ENCODE measurements around the gene CACFD1. TPM values are rescaled to one million over a fixed set of nuclear protein-coding genes. Genes with fewer than 3 reads are reported as not detected.

Gene CACFD1
- total RNA-seq, 1 experiment from 2014 or later: 27.0 TPM

DNA sequence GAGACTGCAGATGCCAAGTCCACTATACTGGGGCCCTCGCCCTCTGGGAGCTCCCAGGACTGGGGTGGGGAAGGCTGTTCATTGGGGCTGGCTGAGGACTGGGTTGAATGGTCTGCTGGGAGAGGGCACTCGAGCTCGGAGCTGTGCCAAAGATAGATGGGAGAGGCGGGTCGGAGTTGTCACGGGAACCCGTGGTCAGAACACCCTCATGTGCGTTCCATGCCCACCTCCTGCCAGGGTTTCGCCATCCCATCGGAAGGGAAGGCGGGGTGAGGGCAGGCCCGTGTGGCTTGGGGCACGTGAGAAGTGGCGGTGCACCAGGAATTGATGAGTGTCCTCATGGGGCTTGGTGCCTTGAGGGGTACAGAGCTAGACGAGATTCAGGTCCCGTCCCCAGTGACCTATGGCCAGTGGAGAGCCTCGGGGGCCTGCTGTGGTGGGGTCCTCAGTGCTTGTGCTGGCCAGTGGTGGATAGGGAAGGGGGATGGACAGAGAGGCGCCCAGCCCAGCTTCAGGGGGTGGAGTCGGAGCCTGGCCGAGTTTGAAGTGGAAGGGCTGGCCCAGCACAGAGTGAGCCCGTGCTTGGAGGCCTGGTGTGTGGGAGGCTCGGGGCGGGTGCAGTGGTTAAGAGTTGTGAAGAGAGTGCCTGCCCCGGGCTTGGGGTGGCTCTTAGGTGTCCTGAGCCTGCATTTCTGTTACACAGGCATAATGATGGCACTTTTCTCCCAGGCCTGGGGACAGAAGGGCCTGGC, 4.3 kb downstream of the CACFD1 start:
- H3K27me3 Mint-ChIP-seq (ENCODE audit: insufficient read depth, unreplicated experiment): no peaks in the 10 kb centered on the region
- intact Hi-C loops (cut with micrococcal nuclease; ENCODE audit: unreplicated experiment): no loop called here
- H3K4me3 ChIP-seq (ENCODE audit: low read depth, low read length): no peak overlapping the region
- H3K27ac Mint-ChIP-seq (ENCODE audit: unreplicated experiment): no peak overlapping the region
- no peaks in the 10 kb centered on the region; the same call in 1 of the 2 replicates for H3K36me3 ChIP-seq (ENCODE audit: control insufficient read depth, insufficient read depth, low read length)
- peaks cover 12% of the 10 kb centered on the region for H3K4me1 ChIP-seq
- POLR2A ChIA-PET: no interaction called here
- BruUV-seq (replicated peaks): no TSS peak
- TF ChIP-seq CTCF (IDR thresholded peaks at IDR 0.05; ENCODE audit: insufficient read depth in 1 of 2, low read depth in 1 of 2, low read length in 1 of 2, severe bottlenecking in 1 of 2, unreplicated experiment in 1 of 2): no peak
- CTCF ChIA-PET: interaction anchor here (1.0 kb wide), 1 partner anchor 63 kb away, joined by 3 read pairs; no protein-coding TSS in a partner anchor
- H3K4me1 Mint-ChIP-seq (ENCODE audit: low read depth, unreplicated experiment): no peaks in the 10 kb centered on the region
- H3K36me3 Mint-ChIP-seq (ENCODE audit: insufficient read depth, unreplicated experiment): peaks cover 25% of the 10 kb centered on the region
- no peak overlapping the region for H3K4me3 Mint-ChIP-seq (ENCODE audit: unreplicated experiment)
- no peaks in the 10 kb centered on the region for H3K9me3 Mint-ChIP-seq (ENCODE audit: unreplicated experiment)
- DNase-seq: no peak
- H3K27me3 ChIP-seq (replicated peaks; ENCODE audit: control insufficient read depth, insufficient read depth, low read length): no peaks in the 10 kb centered on the region
- H3K9me3 ChIP-seq: no peaks in the 10 kb centered on the region

DNA sequence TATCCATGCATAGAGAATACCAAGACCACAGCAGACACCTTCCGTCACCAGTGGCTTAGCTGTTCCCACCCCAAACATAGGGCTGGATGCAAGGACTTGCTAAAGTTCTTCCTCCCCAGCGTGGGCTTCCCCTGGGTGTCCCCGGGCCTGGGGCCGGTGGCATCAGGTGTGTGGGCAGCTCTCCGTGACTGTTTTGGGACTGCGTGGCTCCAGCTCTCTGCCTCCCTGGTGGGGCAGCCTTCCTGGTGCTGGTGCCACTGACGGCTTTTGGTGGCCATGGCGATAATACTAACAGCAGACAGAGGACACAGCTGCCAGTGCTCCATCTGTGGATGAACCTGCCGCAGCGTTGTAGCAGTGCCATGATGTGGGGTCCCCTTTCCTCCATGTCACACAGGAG, 4.9 kb downstream of the CACFD1 start:
- DNase-seq: no peak
- ChIA-PET POLR2A (no interaction called here), CTCF (no interaction called here)
- TF ChIP-seq CTCF (IDR thresholded peaks at IDR 0.05; ENCODE audit: insufficient read depth in 1 of 2, low read depth in 1 of 2, low read length in 1 of 2, severe bottlenecking in 1 of 2, unreplicated experiment in 1 of 2): no peak
- no peaks in the 10 kb centered on the region; the same call in 1 of the 2 replicates for H3K36me3 ChIP-seq (ENCODE audit: control insufficient read depth, insufficient read depth, low read length)
- Mint-ChIP-seq H3K27ac (ENCODE audit: unreplicated experiment) (no peak overlapping the region), H3K4me3 (ENCODE audit: unreplicated experiment) (no peak overlapping the region), H3K36me3 (ENCODE audit: insufficient read depth, unreplicated experiment) (peaks cover 24% of the 10 kb centered on the region), H3K9me3 (ENCODE audit: unreplicated experiment) (no peaks in the 10 kb centered on the region), H3K27me3 (ENCODE audit: insufficient read depth, unreplicated experiment) (no peaks in the 10 kb centered on the region), H3K4me1 (ENCODE audit: low read depth, unreplicated experiment) (no peaks in the 10 kb centered on the region)
- H3K4me1 ChIP-seq: peaks cover 12% of the 10 kb centered on the region
- no peaks in the 10 kb centered on the region for H3K27me3 ChIP-seq (replicated peaks; ENCODE audit: control insufficient read depth, insufficient read depth, low read length)
- H3K4me3 ChIP-seq (ENCODE audit: low read depth, low read length): no peak overlapping the region
- no peaks in the 10 kb centered on the region for H3K9me3 ChIP-seq
- intact Hi-C loops (cut with micrococcal nuclease; ENCODE audit: unreplicated experiment): no loop called here
- BruUV-seq (replicated peaks): no TSS peak

DNA sequence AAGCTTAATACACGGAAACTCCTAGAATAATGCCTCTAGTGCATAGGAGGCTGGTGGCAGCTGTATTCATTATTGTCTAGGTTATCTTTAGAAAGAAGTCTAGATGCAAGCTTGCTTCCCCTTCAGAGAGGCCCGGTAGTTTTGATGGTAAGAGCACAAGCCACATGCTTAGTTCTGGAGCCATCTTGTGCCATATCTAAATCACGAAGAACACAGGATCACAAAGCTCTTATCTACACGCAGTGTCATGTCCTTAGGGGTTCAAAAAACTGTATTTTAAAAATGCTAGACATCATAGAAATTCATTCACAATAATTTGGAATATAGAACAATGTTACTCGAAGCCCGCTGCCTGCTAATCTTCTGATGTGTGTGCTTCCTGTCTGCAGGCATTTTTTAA, 6.2 kb downstream of the CACFD1 start:
- no peaks in the 10 kb centered on the region; the same call in 1 of the 2 replicates for H3K36me3 ChIP-seq (ENCODE audit: control insufficient read depth, insufficient read depth, low read length)
- no peaks in the 10 kb centered on the region for H3K4me1 Mint-ChIP-seq (ENCODE audit: low read depth, unreplicated experiment)
- peaks cover 25% of the 10 kb centered on the region for H3K36me3 Mint-ChIP-seq (ENCODE audit: insufficient read depth, unreplicated experiment)
- CTCF ChIA-PET: no interaction called here
- no peak overlapping the region for H3K4me3 ChIP-seq (ENCODE audit: low read depth, low read length)
- TF ChIP-seq CTCF (IDR thresholded peaks at IDR 0.05; ENCODE audit: insufficient read depth in 1 of 2, low read depth in 1 of 2, low read length in 1 of 2, severe bottlenecking in 1 of 2, unreplicated experiment in 1 of 2): no peak
- no peak overlapping the region for H3K4me3 Mint-ChIP-seq (ENCODE audit: unreplicated experiment)
- no peaks in the 10 kb centered on the region for H3K9me3 Mint-ChIP-seq (ENCODE audit: unreplicated experiment)
- POLR2A ChIA-PET: no interaction called here
- no peak for DNase-seq
- BruUV-seq (replicated peaks): no TSS peak
- no peaks in the 10 kb centered on the region for H3K27me3 Mint-ChIP-seq (ENCODE audit: insufficient read depth, unreplicated experiment)
- H3K27ac Mint-ChIP-seq (ENCODE audit: unreplicated experiment): no peak overlapping the region
- H3K4me1 ChIP-seq: peaks cover 8% of the 10 kb centered on the region
- H3K27me3 ChIP-seq (replicated peaks; ENCODE audit: control insufficient read depth, insufficient read depth, low read length): no peaks in the 10 kb centered on the region
- H3K9me3 ChIP-seq: no peaks in the 10 kb centered on the region
- intact Hi-C loops (cut with micrococcal nuclease; ENCODE audit: unreplicated experiment): no loop called here
